ENCODE measurements around the gene TOMM70. TPM values are rescaled to one million over a fixed set of nuclear protein-coding genes. Genes with fewer than 3 reads are reported as not detected.
"Not testable (repeated sequence)": the region's sequence is repeated elsewhere in the genome, so short reads cannot be mapped to it uniquely, and the experiment has no call there.

TOMM70 gene
- total and polyA plus RNA-seq, 2 of the 8 experiments (the other 6 are each of a cell fraction or from before 2014, with no cell fraction given): 10.9 to 52.1 TPM

- H3K4me3 ChIP-seq (ENCODE audit: extremely low read depth in 1 of 4, insufficient read depth in 2 of 4, low read depth in 3 of 4, low read length in 4 of 4); H4K20me1 ChIP-seq (replicated peaks in 1 of 2; ENCODE audit: control insufficient read depth in 1 of 2, insufficient read depth in 2 of 2, low read length in 2 of 2); H3K36me3 ChIP-seq (ENCODE audit: control insufficient read depth in 2 of 4, insufficient read depth in 4 of 4, low read length in 3 of 4); H2AFZ ChIP-seq (ENCODE audit: low read length); H2BK15ac ChIP-seq (ENCODE audit: low read length); H2BK12ac ChIP-seq (ENCODE audit: low read depth, low read length); H3K9me3 ChIP-seq (ENCODE audit: insufficient read depth in 2 of 2, low read depth in 1 of 2, low read length in 1 of 2); H3K27ac ChIP-seq (ENCODE audit: low read depth, low read length); H3K56ac ChIP-seq (replicated peaks; ENCODE audit: insufficient read length, low read depth, low read length); H2BK20ac ChIP-seq (ENCODE audit: low read length); H4K91ac ChIP-seq (replicated peaks; ENCODE audit: insufficient read length, low read length); H3K4me1 ChIP-seq (replicated peaks in 1 of 4; ENCODE audit: control insufficient read depth in 3 of 4, insufficient read depth in 4 of 4, low read length in 3 of 4); FAIRE-seq; H2BK5ac ChIP-seq (ENCODE audit: low read depth, low read length); H4K5ac ChIP-seq (ENCODE audit: insufficient read length, low read depth, low read length); H3K18ac ChIP-seq (ENCODE audit: extremely low read depth, low read length); H3K4me2 ChIP-seq (ENCODE audit: insufficient read depth in 1 of 2, low read depth in 2 of 2, low read length in 2 of 2); CTCF ChIA-PET (ENCODE audit: partially characterized antibody); H4K8ac ChIP-seq (ENCODE audit: extremely low read depth, insufficient read depth, low read length); H3K23me2 ChIP-seq (ENCODE audit: low read depth, low read length); H2AK5ac ChIP-seq (ENCODE audit: low read depth, low read length); H3K14ac ChIP-seq (ENCODE audit: insufficient read length); H3K4ac ChIP-seq (replicated peaks; ENCODE audit: insufficient read length, low read depth, low read length); H3K9ac ChIP-seq (replicated peaks in 1 of 4; ENCODE audit: extremely low read depth in 1 of 4, low read depth in 3 of 4, low read length in 3 of 4); H3K79me1 ChIP-seq (ENCODE audit: low read depth, low read length); H3K23ac ChIP-seq (ENCODE audit: insufficient read length); DNase-seq (ENCODE audit: low read depth in 1 of 2, low spot score in 2 of 2); H2BK120ac ChIP-seq (replicated peaks; ENCODE audit: low read depth, low read length); H3K27me3 ChIP-seq (replicated peaks in 1 of 4; ENCODE audit: control insufficient read depth in 3 of 4, extremely low read depth in 1 of 4, insufficient read depth in 3 of 4, low read length in 3 of 4); H3K79me2 ChIP-seq (ENCODE audit: control insufficient read depth in 1 of 2, insufficient read depth in 2 of 2, low read length in 2 of 2): not testable (repeated sequence)
- POLR2A ChIA-PET (ENCODE audit: partially characterized antibody): interaction anchor here (1.7 kb wide), 1 partner anchor 13 kb away, joined by 5 read pairs; no protein-coding TSS in a partner anchor
- WGBS, 2 experiments (ENCODE audit: extremely low coverage in 1 of 2, insufficient coverage in 1 of 2, insufficient read length in 1 of 2, insufficient replicate concordance in 2 of 2, low coverage in 1 of 2, low lambda C conversion rate in 2 of 2, missing lambda C conversion rate in 1 of 2): no CpG with 5 or more reads among the region's 2 CpGs
These were observed 49.1 kb downstream of the TOMM70 start for GRCh38 chr3:100351770-100352169.

Measured in H1 (cell line).